GM13977 (cell line): ENCODE data around the gene PRKD1.

Experiments
- DNase-seq: peaks from one replicate; pipeline ENCODE4 v3.0.0; 2012; ENCODE audit warnings: low spot score
- in situ Hi-C: fragments of 300-500 bp; cut with MboI; formaldehyde crosslinking; loops from one replicate; pipeline ENCODE4 v1.12.0; 2022; ENCODE audit warnings: low sequenced_read_pairs, low pct_unique_long_range_greater_than_20kb, mixed read lengths, inconsistent platforms; ENCODE audit not compliant: unreplicated experiment
- TF ChIP-seq, protein P1 (sequence below): IDR thresholded peaks from 2 replicates; pipeline ENCODE4 v1.5.1; 2012; ENCODE audit warnings: mild to moderate bottlenecking, control low read depth; ENCODE audit not compliant: insufficient read depth; ENCODE audit errors: extremely low read depth, missing control alignments

Gene PRKD1

DNA sequence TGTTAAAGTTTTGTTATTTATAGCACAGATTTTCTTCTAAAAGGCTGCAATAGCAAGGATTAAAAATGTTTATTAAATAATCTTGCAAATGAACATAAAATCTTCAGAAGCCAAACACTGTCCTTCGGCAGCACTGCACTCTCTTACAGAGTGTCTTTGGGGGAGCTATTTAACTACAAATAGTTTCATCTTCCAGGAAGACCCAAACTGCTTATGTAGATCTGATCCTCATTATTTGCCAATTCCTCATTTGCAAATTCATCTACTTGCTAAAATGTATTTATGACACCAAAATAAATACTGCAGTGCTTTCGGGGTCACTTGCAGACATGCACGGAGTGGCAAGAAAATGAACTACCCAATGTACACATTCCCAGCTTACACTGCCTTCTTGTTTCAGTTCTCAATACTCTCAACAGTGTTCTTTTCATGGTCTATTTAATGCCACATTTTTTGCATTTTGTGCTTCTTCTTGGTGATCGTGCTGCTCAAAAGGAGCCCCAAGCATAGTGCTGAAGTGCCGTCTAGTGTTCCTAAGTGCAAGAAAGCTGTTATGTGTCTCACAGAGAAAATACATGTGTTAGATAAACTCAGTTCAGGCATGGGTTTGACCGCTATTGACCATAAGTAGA lies 128.1 kb downstream of the PRKD1 start:
- TF ChIP-seq, protein P1, sequence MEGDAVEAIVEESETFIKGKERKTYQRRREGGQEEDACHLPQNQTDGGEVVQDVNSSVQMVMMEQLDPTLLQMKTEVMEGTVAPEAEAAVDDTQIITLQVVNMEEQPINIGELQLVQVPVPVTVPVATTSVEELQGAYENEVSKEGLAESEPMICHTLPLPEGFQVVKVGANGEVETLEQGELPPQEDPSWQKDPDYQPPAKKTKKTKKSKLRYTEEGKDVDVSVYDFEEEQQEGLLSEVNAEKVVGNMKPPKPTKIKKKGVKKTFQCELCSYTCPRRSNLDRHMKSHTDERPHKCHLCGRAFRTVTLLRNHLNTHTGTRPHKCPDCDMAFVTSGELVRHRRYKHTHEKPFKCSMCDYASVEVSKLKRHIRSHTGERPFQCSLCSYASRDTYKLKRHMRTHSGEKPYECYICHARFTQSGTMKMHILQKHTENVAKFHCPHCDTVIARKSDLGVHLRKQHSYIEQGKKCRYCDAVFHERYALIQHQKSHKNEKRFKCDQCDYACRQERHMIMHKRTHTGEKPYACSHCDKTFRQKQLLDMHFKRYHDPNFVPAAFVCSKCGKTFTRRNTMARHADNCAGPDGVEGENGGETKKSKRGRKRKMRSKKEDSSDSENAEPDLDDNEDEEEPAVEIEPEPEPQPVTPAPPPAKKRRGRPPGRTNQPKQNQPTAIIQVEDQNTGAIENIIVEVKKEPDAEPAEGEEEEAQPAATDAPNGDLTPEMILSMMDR = no peak
- in situ Hi-C loops = no loop called here

DNA sequence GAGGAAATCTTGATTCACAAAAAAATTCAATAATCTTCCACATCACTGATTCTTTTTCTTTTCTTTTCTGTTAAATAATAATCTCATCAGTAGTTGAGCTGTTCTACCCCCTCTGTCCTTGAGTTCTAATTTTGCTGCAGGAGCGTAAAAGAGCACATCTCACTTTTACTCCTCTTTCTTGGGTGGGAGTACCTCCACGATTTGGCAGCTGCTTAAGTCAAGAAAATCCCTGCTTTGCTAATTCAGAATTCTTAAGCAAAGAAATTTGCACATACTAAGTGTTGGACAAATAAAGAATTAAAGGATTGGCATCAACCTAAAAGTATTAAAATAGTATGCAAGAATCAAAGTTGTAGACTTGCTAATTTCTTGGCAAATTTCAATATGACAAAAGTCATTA lies 128.8 kb downstream of the PRKD1 start:
- TF ChIP-seq, protein P1 = no peak
- no peak for DNase-seq
- in situ Hi-C loops = no loop called here

More for the DNA sequence above, 128.1 kb downstream of the PRKD1 start:
- no peak for DNase-seq

DNA sequence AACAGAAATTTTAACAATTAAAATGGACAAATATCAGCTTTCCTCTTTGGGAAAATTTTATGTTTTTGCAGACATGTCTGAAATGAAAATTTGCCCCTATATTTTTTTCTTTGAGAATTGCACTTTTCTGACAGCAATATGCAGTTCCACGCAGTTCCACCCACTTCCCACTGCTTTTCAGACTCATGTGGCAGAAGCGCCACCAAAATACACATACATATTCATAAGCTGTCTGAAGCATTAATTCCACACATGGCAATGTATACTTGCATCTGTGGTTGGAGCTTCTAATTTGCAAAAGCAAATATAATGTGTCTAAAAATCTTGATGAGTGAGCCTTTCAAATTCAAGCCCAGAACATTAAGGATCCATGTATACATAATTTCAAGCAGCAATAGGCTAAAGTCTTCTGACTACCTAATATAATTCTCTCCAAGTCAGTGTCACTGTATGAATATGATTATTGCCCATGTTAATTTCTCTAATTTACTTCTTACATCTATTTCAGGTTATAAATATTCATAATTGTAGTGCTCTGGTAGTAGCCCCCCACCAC lies 129.5 kb downstream of the PRKD1 start:
- TF ChIP-seq, protein P1 = no peak
- no peak for DNase-seq
- in situ Hi-C loops = no loop called here

DNA sequence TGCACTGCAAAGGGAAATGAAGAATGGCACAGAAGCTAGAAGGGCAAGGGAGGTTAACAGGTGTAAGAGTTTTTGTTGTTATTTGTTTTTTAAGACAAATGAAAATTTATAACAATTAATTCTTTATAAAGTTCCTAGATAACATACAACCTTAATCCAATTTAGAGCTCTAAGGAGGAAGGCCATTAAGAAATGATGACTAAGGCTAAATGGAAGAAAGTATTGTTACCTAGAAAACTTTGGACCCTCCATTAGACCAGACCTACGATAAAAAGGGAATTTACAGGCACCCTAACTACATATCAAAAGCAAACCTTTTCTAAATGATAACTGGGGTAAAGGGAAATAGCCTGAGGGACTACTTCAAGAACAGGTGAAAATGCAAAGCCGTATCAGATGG lies 130.8 kb downstream of the PRKD1 start:
- in situ Hi-C loops = no loop called here
- no peak for DNase-seq
- TF ChIP-seq, protein P1 = no peak

DNA sequence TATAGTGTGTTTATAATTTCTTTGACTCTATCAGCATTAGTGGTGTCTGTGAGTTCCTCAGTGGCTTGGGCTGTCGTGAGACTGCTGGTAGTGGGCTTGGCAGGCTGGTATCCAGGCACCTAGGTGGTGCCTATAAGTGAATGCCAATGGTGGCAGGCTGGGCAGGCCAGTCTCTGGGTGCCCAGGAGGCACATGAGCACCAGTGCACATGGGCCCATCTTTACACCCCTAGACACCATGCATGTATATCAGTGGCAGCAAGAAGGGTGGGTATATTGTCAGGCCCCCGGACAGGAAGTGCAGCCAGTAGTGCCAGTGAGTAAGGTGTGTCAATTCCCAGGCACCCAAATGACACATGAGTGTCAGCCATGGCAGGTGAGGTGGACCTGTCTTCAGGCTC lies 138.2 kb downstream of the PRKD1 start:
- in situ Hi-C loops = no loop called here
- TF ChIP-seq, protein P1 = no peak
- no peak for DNase-seq

DNA sequence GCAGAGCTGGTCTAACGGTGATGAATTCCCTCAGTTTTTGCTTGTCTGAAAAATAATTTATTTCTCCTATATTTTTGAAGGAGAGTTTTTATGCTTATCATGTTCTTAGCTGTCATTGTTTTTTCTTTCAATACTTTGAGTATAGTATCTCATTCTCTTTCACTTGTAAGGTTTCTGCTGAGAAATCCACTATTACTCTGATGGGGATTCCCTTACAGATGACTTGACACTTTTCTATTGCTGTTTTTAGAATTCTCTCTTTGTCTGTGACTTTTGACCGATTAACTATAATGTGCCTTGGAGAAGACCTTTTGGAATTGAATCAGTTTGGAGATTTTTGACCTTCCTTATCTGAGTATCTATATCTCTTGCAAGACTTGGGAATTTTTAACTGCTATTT lies 139.6 kb downstream of the PRKD1 start:
- TF ChIP-seq, protein P1 = no peak
- in situ Hi-C loops = no loop called here
- no peak for DNase-seq
